HEK293T (cell line): ENCODE data around the gene WRAP73.

Experiments
- FOXM1 ChIP-seq: fragments of 450-650 bp; IDR thresholded peaks from 2 replicates; pipeline ENCODE4 v1.6.1; 2017; ENCODE audit warnings: mild to moderate bottlenecking, borderline replicate concordance
- SUZ12 ChIP-seq: fragments of 450-650 bp; IDR thresholded peaks from 2 replicates; pipeline ENCODE4 v1.6.1; 2016; ENCODE audit warnings: mild to moderate bottlenecking

DNA sequence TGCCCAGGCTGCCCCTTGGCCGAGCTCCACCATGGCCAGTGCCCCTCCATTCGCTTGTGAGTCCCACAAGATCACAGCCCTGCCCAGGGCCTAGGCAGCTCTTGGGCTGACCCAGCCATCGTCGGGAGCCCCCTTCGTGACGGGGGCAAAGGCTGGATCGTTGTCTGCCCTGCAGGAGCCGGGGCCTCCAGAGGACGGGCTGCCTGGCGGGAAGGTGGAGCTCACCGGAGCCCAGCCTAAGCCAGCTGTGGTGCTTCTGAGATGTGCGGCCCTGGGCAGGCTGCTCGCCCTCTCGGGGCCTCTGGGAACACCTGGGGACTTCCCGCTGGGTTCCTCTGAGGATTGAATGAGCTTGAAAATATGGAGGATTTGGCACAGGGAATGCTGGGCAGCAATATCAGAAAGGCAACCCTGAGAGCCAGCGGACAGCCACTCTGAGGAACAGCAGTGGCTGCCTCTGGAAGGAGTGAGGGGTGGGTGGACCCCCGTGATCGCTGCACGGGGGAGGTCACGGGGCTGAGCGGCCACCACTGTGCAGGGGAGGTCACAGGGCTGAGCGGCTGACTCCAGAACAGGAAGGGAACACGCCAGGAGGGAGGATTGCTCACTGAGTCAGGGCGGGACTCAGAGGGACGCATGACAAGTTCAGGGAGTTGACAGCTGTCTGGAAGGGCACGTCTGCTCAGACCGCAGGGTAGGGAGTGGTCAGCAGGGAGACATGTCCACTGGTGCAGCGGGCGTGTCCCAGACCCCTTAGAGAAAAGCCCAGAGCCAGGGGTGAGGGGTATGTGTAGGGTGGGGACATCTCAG lies 21.7 kb upstream of the WRAP73 start:
- TF ChIP-seq SUZ12: no peak
- TF ChIP-seq FOXM1: no peak
